BE2C (cell line): ENCODE measurements around the gene RAD18.

Experiments used
- DNase-seq: peaks from one replicate; pipeline ENCODE4 v3.0.0-alpha.2; 2020
- H3K27me3 ChIP-seq: fragments of 250-450 bp; sonication (Bioruptor Pico); 2 replicates; pipeline ENCODE4 v1.5.1; 2020; ENCODE audit warnings: mild to moderate bottlenecking
- H3K36me3 ChIP-seq: fragments of 250-450 bp; sonication (Bioruptor Pico); 2 replicates; pipeline ENCODE4 v1.5.1; 2020; ENCODE audit warnings: mild to moderate bottlenecking
- H3K4me1 ChIP-seq: fragments of 250-450 bp; sonication (Bioruptor Pico); 2 replicates; pipeline ENCODE4 v1.5.1; 2020
- H3K4me3 ChIP-seq: 2 replicates; pipeline ENCODE4 v1.5.1; 2011; ENCODE audit warnings: low read depth, low read length
- H3K9me3 ChIP-seq: fragments of 250-450 bp; sonication (Bioruptor Pico); 2 replicates; pipeline ENCODE4 v1.5.1; 2020
- TF ChIP-seq, protein P1 (sequence below): IDR thresholded peaks from 2 replicates; pipeline ENCODE4 v1.5.1; 2012; ENCODE audit warnings: mild to moderate bottlenecking, low read depth, low read length

Gene RAD18

DNA sequence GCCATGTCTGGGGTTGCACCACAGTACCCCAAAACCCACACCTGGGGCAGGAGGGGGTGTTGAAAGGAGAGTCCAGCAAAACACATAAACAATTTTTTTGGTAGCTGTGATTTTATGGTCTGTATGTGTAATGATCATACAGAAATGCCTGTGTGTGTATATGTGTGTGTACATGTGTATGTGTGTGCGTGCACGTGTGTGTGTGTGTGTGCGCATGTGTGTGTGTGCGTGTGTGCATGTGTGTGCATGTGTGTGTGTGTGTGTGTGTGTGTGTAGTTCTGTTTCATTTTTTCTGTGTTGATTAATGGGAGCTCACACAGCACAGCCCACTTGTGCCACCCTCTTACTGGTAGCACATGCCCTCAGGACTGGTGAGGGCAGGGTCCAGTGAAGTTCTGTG, 97.6 kb downstream of the RAD18 start:
- TF ChIP-seq, protein P1, sequence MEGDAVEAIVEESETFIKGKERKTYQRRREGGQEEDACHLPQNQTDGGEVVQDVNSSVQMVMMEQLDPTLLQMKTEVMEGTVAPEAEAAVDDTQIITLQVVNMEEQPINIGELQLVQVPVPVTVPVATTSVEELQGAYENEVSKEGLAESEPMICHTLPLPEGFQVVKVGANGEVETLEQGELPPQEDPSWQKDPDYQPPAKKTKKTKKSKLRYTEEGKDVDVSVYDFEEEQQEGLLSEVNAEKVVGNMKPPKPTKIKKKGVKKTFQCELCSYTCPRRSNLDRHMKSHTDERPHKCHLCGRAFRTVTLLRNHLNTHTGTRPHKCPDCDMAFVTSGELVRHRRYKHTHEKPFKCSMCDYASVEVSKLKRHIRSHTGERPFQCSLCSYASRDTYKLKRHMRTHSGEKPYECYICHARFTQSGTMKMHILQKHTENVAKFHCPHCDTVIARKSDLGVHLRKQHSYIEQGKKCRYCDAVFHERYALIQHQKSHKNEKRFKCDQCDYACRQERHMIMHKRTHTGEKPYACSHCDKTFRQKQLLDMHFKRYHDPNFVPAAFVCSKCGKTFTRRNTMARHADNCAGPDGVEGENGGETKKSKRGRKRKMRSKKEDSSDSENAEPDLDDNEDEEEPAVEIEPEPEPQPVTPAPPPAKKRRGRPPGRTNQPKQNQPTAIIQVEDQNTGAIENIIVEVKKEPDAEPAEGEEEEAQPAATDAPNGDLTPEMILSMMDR = no peak
- Histone ChIP-seq H3K27me3 (no peaks in the 10 kb centered on the region), H3K4me1 (no peaks in the 10 kb centered on the region), H3K36me3 (no peaks in the 10 kb centered on the region), H3K9me3 (no peaks in the 10 kb centered on the region), H3K4me3 (no peak overlapping the region)
- DNase-seq = no peak

DNA sequence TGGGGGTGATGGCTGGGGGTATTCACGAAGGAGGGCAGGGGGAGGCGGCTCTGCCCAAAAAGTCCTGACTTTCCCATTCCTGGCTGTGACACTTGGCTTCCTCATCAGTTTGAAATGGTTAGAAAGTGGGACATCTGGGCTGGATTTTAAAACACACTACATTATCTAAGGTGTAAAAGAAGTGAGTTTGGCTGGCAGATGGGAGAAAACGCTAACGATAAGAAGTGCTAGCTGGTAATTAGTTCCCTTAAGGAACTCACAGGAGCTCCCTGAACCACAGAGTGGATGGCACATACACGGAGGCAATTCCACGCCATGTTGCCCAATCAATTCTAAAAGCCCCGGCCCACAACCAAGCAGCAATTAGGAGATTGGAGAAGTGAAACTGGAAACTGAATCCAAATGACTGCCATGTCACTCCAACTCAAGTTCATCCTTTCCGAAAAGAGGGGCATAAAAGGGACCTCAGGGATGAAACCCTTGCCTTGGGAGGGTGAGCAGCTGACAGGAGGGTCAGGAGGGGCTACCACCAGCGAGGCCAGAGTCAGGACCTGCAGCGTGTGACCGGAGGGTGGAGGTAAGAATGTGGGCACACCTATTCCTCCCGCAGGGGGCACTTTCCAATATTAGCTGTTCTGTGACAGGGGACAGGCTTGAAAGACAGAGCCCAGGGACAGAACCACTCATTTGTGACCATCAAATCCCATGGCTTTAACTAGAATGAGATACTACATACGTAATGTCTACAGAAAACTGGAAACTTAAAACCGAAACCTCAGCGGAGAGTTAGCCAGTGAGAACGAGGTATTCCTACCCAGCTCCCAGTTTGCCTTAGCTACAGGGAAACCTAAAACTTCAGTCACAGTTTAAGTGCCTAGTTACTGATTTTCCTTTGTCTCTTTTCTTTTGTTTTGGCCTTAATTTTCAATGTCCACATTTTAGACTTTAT, 98.6 kb downstream of the RAD18 start:
- TF ChIP-seq, protein P1 = no peak
- H3K4me3 ChIP-seq = no peak overlapping the region
- DNase-seq = no peak
- H3K4me1 ChIP-seq = no peaks in the 10 kb centered on the region
- no peaks in the 10 kb centered on the region for H3K27me3 ChIP-seq
- no peaks in the 10 kb centered on the region for H3K36me3 ChIP-seq
- H3K9me3 ChIP-seq = no peaks in the 10 kb centered on the region

DNA sequence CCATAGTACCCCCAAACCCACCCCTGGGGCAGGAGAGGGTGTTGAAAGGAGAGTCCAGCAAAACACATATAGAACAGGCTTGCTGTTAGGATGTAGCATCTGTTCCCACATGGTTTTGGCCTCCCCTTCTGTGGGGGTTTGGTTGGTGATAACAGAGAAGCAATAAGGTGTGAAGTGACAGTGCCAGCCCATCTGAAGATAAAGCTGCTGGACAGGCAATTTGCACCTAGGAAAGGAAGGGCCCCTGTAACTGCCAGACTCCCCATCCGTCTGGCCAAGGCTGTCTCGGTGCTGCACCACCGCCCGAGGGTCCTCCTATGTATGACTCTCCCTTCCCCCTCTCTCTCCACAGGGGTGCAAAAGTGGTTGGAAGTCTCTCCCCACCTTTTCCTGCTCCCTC, 99.4 kb downstream of the RAD18 start:
- H3K27me3 ChIP-seq = no peaks in the 10 kb centered on the region
- TF ChIP-seq, protein P1 = no peak
- H3K36me3 ChIP-seq = no peaks in the 10 kb centered on the region
- DNase-seq = no peak
- no peaks in the 10 kb centered on the region for H3K4me1 ChIP-seq
- no peaks in the 10 kb centered on the region for H3K9me3 ChIP-seq
- H3K4me3 ChIP-seq = no peak overlapping the region

DNA sequence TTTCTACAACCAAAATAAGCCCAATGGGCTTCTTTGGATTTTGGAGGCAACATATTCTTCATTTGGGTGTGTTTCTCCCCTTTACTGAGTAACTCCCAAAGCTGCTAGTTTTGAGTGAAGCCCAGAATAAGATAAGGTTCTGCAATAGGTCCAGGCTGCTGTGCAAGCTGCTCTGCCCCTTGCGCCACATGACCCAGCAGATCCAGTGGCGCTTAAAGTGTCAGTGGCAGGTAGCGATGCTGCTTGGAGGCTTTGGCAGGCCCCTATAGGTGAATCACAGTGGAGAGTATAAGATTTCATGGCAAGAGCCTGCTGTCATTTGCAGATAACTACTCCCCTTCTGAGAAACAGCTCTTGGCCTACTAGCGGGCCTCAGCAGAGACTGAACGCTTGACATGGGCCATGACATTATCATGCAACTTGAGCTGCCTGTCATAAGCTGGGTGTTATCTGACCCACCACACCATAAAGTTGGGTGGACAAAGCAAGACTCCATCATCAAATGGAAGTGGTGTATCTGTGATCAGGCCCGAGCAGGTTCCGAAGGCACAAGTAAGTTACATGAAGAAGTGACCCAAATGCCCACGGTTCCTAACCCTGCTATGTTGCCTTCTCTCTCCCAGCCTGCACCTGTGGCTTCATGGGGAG, 105.4 kb downstream of the RAD18 start:
- TF ChIP-seq, protein P1 = no peak
- H3K4me3 ChIP-seq = no peak overlapping the region

DNA sequence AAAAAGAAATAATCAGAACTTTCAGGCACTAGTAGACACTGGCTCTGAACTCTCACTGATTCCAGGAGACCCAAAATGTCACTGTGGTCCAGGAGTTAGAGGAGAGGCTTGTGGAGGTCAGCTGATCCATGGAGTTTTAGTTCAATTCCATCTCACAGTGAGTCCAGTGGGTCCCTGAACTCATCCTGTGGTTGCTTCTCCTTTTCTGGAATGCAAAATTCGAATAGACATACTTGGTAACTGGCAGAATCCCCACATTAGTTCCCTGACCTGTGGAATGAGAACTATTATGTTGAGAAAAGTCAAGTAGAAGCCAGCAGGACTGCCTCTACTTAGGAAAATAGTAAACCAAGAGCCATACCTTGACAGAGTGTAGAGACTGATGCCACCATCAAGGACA, 106.6 kb downstream of the RAD18 start:
- H3K36me3 ChIP-seq = no peaks in the 10 kb centered on the region
- no peak for DNase-seq
- no peaks in the 10 kb centered on the region for H3K9me3 ChIP-seq
- no peaks in the 10 kb centered on the region for H3K4me1 ChIP-seq
- no peaks in the 10 kb centered on the region for H3K27me3 ChIP-seq
- H3K4me3 ChIP-seq = no peak overlapping the region
- TF ChIP-seq, protein P1 = no peak

More for the DNA sequence above, 105.4 kb downstream of the RAD18 start:
- H3K9me3 ChIP-seq = no peaks in the 10 kb centered on the region
- no peaks in the 10 kb centered on the region for H3K4me1 ChIP-seq
- no peaks in the 10 kb centered on the region for H3K36me3 ChIP-seq
- DNase-seq = no peak
- H3K27me3 ChIP-seq = no peaks in the 10 kb centered on the region

DNA sequence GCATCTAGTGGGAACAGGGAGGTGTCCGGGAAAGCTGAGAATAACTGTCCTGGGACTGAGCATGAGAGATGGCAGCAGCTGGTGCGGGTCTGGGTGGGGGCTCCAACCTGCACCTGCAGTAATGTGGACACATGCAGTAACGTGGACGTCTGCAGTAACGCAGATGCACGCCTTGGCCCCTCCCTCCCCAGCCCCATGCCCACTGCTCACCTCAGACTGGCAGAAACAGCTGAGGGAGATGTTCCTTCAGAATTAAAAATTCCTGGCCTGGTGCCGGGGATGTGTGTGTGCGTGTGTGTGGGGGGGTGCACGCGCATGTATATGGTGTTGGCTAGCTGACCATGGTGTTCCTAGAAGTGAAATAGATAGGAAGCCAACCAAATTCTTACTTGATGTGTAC, 107.2 kb downstream of the RAD18 start:
- no peak for DNase-seq
- no peaks in the 10 kb centered on the region for H3K9me3 ChIP-seq
- no peaks in the 10 kb centered on the region for H3K36me3 ChIP-seq
- H3K4me1 ChIP-seq = no peaks in the 10 kb centered on the region
- H3K4me3 ChIP-seq = no peak overlapping the region
- no peaks in the 10 kb centered on the region for H3K27me3 ChIP-seq
- TF ChIP-seq, protein P1 = no peak
